ENCODE data around the gene KCNJ12. TPM values are rescaled to one million over a fixed set of nuclear protein-coding genes. Genes with fewer than 3 reads are reported as not detected.
"Not testable (repeated sequence)": the region's sequence is repeated elsewhere in the genome, so short reads cannot be mapped to it uniquely, and the experiment has no call there.

The KCNJ12 gene
- total RNA-seq, 1 donor from 2014 or later, result not detected

GRCh38 chr17:21406616-21407404, 30.7 kb downstream of the KCNJ12 start:
- DNase-seq (ENCODE audit: low read depth in 2 of 2), result not testable (repeated sequence)

- not testable (repeated sequence) for DNase-seq (ENCODE audit: low read depth in 2 of 2)
These were observed 31.6 kb downstream of the KCNJ12 start for GRCh38 chr17:21407752-21408151.

DNA sequence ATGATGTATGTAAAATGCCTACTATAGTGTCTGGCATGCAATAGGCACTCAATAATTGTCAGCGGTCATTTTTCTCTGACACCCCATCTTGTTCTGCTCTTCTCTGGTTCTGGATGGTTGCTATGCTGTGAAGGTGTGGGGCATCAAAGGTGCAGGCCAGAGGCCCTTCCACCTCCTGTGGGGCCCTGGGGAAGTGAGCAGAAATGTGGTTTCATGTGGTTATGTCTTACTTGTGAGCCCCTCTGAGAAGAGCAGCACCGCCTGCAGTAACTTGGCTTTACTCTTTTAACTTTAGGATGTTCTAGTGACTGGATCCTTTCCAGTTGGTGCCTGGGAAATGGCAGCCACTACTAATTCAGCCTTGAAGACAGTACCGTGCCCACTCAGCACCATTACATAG, 32.1 kb downstream of the KCNJ12 start:
- not testable (repeated sequence) for DNase-seq (ENCODE audit: low read depth in 2 of 2)

- DNase-seq (ENCODE audit: low read depth in 2 of 2), result not testable (repeated sequence)
These were observed 32.7 kb downstream of the KCNJ12 start for GRCh38 chr17:21408766-21409300.

DNA sequence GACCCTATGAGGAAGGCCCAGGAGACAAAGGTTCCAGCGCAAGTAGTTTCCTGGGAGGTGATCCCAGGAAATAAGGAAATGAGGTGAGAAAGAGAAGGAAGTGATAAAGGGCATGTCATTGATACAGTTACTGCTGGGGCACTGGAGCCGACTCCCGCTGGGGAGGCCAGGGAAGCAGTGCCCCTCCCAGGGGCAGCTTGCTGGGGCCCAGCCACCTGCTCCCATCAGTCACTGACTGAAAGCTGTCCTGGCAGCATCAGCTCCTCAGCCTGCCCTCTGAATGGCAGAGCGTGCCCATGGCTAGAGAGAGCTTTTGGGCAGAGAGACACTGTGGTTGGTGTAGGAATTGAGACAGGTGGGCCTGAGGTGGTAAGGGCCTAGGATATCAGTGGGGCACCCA, 33.2 kb downstream of the KCNJ12 start:
- not testable (repeated sequence) for DNase-seq (ENCODE audit: low read depth in 2 of 2)

DNA sequence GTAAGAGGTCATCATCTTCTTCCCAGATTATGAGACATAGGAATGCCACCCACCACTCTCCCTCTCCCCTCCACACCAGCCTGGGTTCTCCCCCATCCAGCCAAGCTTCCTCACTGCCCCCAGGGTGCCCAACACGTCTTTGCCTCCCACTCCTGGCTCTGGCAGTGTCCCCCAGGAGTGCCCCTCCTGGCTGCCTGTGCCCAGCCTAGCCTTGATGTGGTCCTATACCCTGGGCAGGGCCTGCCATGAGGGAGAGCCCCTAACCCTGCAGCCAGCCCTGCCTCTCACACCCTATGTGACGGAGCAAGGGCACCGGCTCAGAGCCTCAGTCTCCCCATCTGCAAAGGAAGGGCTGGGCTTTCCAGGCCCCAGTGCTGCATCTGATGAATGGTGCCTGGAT, 33.8 kb downstream of the KCNJ12 start:
- not testable (repeated sequence) for DNase-seq (ENCODE audit: low read depth in 2 of 2)

DNA sequence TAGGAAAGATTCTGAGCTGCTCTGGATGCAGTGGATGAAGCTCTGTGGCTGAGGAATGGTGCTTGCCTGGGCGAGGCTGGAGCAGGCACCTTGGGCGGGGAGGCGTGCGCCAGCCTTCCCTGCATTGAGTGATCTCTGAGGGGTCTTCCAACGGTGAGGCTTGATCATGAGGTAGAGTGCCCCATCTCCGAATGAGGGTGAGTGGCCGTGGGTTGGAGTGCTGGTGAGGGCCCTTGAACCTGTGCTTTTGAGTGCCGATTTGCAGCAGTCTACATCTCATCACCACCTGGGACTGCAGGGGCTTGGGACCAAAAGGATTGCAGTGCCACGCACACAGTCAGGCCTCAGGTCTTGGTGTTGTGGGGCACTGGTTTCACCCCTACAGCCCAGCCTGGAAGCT, 34.2 kb downstream of the KCNJ12 start:
- not testable (repeated sequence) for DNase-seq (ENCODE audit: low read depth in 2 of 2)

- DNase-seq (ENCODE audit: low read depth in 2 of 2), result peak in 1 of 2 donors; percentile 11
These were observed 34.9 kb downstream of the KCNJ12 start for GRCh38 chr17:21410906-21411678.

- not testable (repeated sequence) for DNase-seq (ENCODE audit: low read depth in 2 of 2)
These were observed 35.6 kb downstream of the KCNJ12 start for GRCh38 chr17:21411679-21412205.

DNA sequence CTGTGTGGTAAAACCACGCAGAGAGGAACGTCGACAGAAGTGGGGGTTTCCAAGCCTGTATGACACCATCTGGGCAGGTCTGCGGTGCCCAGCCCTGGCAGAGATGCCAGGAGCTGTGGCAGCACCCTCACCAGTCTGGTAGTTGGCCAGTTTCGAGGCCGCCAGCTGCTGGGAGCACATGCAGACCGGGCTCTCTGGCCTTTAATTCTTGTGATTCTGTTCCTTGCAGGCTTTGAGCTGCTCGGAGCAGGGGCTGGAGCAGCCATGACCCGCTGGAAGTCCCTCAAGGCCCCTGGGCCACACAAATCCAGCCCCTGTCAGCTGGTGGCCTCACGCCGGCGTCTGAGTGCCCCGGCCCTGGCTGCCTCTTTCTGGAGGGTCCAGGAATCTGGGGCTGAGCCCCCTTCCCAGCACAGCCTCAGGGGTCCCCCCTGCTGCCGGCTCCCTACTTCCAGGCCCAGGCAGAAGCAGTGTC, 36.1 kb downstream of the KCNJ12 start:
- not testable (repeated sequence) for DNase-seq (ENCODE audit: low read depth in 2 of 2)

DNA sequence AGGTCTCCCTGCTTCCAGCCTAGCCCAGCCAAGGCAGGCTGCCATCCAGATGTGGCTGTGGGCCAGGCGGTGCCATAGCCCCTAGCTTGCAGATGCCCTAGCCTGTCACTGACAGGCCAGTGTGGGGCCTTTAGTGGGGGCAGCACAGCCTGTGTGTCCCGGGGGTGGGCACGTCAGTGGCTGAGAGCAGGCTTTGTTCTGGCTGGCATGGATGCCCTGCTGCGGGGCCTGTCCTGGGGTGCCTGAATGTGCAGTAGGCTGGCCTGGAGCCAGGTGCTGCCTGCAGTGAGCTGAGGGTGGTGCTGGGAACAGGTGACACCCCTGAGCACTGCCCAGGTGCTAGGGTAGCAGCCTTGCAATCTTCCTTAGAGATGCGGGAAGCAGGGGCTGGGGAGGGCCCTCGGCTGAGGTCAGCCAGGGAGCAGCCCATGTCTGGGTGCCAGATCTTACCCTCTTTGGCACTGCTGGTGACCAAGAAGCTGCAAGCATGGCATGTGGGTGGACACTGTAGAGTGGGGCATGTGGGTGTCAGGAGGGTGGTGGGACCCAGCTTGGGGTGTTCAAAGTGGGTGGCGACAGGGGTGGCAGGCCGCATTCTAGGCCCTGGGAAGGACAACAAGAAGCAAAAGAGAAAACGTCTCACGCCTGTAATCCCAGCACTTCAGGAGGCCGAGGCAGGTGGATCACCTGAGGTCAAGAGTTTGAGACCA, 37.6 kb downstream of the KCNJ12 start:
- DNase-seq (ENCODE audit: low read depth in 2 of 2), result not testable (repeated sequence)

GRCh38 chr17:21414616-21415015, 38.5 kb downstream of the KCNJ12 start:
- DNase-seq (ENCODE audit: low read depth in 2 of 2), result not testable (repeated sequence)

DNA sequence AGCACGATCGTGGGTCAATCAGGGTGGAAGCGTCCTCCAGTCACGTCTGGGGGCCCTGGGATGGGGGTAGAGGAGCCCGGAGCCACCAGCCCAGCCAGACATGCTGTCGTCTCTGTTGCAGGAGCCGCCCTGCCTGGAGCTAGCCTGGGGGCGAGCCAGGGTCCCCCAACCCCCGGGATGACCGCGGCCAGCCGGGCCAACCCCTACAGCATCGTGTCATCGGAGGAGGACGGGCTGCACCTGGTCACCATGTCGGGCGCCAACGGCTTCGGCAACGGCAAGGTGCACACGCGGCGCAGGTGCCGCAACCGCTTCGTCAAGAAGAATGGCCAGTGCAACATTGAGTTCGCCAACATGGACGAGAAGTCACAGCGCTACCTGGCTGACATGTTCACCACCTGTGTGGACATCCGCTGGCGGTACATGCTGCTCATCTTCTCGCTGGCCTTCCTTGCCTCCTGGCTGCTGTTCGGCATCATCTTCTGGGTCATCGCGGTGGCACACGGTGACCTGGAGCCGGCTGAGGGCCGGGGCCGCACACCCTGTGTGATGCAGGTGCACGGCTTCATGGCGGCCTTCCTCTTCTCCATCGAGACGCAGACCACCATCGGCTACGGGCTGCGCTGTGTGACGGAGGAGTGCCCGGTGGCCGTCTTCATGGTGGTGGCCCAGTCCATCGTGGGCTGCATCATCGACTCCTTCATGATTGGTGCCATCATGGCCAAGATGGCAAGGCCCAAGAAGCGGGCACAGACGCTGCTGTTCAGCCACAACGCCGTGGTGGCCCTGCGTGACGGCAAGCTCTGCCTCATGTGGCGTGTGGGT, 39.2 kb downstream of the KCNJ12 start:
- not testable (repeated sequence) for DNase-seq (ENCODE audit: low read depth in 2 of 2)

- not testable (repeated sequence) for DNase-seq (ENCODE audit: low read depth in 2 of 2)
These were observed 40.4 kb downstream of the KCNJ12 start for GRCh38 chr17:21416471-21416981.

DNA sequence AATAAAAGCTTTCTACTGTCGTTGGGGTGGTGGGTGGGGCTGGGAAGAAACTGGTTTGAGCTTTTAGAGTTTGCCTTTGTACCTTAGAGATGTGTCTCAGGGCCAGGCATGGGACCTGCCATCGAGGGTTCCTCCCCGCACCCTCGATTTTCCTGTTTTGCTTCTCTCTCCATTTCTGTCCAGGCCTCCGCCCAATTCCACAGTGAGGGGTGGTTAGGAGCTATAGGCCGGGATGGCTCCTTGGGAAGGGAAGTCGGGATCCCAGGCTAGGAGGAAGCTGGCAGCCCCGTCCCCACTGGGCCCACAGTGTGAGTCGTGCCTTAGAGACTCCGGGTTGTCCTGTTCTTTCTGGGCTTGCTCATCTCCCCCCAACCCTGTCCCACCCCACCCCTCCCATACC, 41.2 kb downstream of the KCNJ12 start:
- not testable (repeated sequence) for DNase-seq (ENCODE audit: low read depth in 2 of 2)

- no peak for DNase-seq (ENCODE audit: low read depth in 2 of 2)
These were observed 41.8 kb downstream of the KCNJ12 start for GRCh38 chr17:21417921-21418320.

GRCh38 chr17:21418446-21419298, 42.5 kb downstream of the KCNJ12 start:
- no peak for DNase-seq (ENCODE audit: low read depth in 2 of 2)

- DNase-seq (ENCODE audit: low read depth in 2 of 2), result no peak
These were observed 43.4 kb downstream of the KCNJ12 start for GRCh38 chr17:21419299-21420239.

Measured in lung microvascular endothelial cell (primary cell).